AG04450 (cell line): ENCODE data around the gene NHERF1. TPM values are rescaled to one million over a fixed set of nuclear protein-coding genes. Genes with fewer than 3 reads are reported as not detected.

Experiments used
- CTCF ChIA-PET: fragments of 300-600, 350-600 bp; formaldehyde crosslinking; extraction: SDS; loops from one replicate; lab custom pipeline; 2022; ENCODE audit warnings: antibody characterized with exemption, inconsistent platforms; lab: Charles Lee
- POLR2A ChIA-PET: fragments of 350-600 bp; formaldehyde crosslinking; extraction: SDS; loops from one replicate; lab custom pipeline; 2021; ENCODE audit warnings: antibody characterized with exemption, inconsistent platforms; lab: Yijun Ruan, JAX
- DNase-seq: peaks from one replicate; pipeline ENCODE4 v3.0.0-alpha.2; 2011; ENCODE audit warnings: low read depth, low spot score
- H3K27ac ChIP-seq: one replicate; pipeline ENCODE4 v1.5.1; 2012; ENCODE audit warnings: low read depth, low read length, control low read depth
- H3K27me3 ChIP-seq: one replicate; pipeline ENCODE4 v1.6.0; 2012; ENCODE audit warnings: low read length; ENCODE audit not compliant: control insufficient read depth, insufficient read depth
- H3K4me3 ChIP-seq: 2 replicates; pipeline ENCODE4 v1.5.1; 2011; ENCODE audit warnings: mild to moderate bottlenecking, low read depth, low read length, control low read depth
- H3K9me3 ChIP-seq: 2 replicates; pipeline ENCODE4 v1.5.1; 2012; ENCODE audit warnings: low read length; ENCODE audit not compliant: control insufficient read depth, insufficient read depth
- polyA plus RNA-seq: library from polyadenylated mRNA; depleted of rRNA; stranded (reverse); fragments of >200 nt; gene quantifications from 2 replicates; pipeline ENCODE4 v1.2.3, GENCODE V29; 2011
- TF ChIP-seq, protein P1 (sequence below): IDR thresholded peaks from 2 replicates; pipeline ENCODE4 v1.5.1; 2011; ENCODE audit warnings: low read depth, low read length, control low read depth, inconsistent platforms

The NHERF1 gene
- polyA plus RNA-seq, 1 experiment = 10.5 TPM

- CTCF ChIA-PET = interaction anchor here (0.9 to 2.3 kb wide), 5 partner anchors 30 to 221 kb away, joined by 3 to 11 read pairs (median 4); no protein-coding TSS in a partner anchor
- peaks cover 35% of the 10 kb centered on the region for H3K27me3 ChIP-seq
- no peak overlapping the region for H3K4me3 ChIP-seq
- no peak overlapping the region for H3K27ac ChIP-seq
- TF ChIP-seq, protein P1, sequence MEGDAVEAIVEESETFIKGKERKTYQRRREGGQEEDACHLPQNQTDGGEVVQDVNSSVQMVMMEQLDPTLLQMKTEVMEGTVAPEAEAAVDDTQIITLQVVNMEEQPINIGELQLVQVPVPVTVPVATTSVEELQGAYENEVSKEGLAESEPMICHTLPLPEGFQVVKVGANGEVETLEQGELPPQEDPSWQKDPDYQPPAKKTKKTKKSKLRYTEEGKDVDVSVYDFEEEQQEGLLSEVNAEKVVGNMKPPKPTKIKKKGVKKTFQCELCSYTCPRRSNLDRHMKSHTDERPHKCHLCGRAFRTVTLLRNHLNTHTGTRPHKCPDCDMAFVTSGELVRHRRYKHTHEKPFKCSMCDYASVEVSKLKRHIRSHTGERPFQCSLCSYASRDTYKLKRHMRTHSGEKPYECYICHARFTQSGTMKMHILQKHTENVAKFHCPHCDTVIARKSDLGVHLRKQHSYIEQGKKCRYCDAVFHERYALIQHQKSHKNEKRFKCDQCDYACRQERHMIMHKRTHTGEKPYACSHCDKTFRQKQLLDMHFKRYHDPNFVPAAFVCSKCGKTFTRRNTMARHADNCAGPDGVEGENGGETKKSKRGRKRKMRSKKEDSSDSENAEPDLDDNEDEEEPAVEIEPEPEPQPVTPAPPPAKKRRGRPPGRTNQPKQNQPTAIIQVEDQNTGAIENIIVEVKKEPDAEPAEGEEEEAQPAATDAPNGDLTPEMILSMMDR = no peak
- POLR2A ChIA-PET = no interaction called here
- H3K9me3 ChIP-seq = no peaks in the 10 kb centered on the region; the same call in 1 of the 2 replicates
- DNase-seq = no peak
Observed at GRCh38 chr17:74740641-74741387, 7.6 kb upstream of the NHERF1 start.

GRCh38 chr17:74742153-74742515 is 6.3 kb upstream of the NHERF1 start:
- CTCF ChIA-PET = interaction anchor here (0.7 to 2.3 kb wide), 4 partner anchors 34 to 123 kb away, joined by 3 to 11 read pairs (median 6); partner anchors contain the start of gene NAT9
- no peaks in the 10 kb centered on the region; the same call in 1 of the 2 replicates for H3K9me3 ChIP-seq
- peaks cover 23% of the 10 kb centered on the region for H3K27me3 ChIP-seq
- no peak for DNase-seq
- POLR2A ChIA-PET = no interaction called here
- no peak overlapping the region for H3K4me3 ChIP-seq
- TF ChIP-seq, protein P1 = no peak
- H3K27ac ChIP-seq = no peak overlapping the region

DNA sequence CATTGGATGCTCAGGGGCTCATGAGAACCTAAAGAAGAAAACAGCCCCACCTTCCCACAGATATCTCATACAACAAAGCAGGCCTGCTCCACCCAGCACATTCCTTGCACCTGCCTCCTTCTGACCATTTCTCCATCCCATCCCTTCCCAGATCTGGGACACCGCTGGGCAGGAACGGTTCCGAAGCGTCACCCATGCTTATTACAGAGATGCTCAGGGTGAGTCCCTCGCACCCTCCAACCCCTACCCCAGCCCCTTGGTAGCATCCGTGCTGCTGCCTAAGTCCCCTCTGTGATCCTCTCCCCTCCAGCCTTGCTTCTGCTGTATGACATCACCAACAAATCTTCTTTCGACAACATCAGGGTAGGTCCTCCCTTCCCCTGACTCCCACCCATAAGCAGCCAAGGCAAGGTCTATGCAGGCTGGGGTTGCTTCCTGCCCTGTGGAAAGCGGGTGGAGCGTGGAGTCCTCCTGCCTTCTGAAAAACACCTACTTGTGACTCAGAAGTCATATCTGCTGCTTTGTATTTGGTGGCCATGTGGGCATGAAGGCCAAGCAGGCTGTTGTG is 5.4 kb upstream of the NHERF1 start:
- ChIA-PET POLR2A (no interaction called here), CTCF (interaction anchor here (1.0 to 2.3 kb wide), 3 partner anchors 33 to 122 kb away, joined by 3 to 11 read pairs (median 9); partner anchors contain the start of gene NAT9)
- TF ChIP-seq, protein P1 = no peak
- H3K27me3 ChIP-seq = peaks cover 14% of the 10 kb centered on the region
- no peak for DNase-seq
- no peaks in the 10 kb centered on the region for H3K9me3 ChIP-seq
- H3K27ac ChIP-seq = no peak overlapping the region
- H3K4me3 ChIP-seq = no peak overlapping the region

DNA sequence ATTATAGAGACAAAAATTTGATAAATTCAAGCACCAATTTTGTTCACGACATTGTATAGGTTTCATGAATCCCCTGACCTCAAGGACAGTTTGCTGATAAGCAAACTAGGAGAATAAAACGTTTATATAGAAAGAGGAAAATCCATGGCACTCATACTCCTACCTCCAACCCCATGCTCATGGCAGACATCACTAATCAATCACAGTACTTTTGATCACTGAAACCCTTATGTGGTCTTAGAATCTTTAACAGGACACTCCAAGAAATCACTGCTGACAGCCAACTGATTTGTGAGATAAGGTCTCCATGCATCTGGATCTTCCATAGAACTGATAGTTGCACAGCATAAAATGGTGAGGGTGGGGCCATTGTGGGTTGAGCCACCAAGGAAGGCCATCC is 4.7 kb upstream of the NHERF1 start:
- TF ChIP-seq, protein P1 = no peak
- CTCF ChIA-PET = interaction anchor here (0.7 to 4.5 kb wide), 10 partner anchors 9 to 215 kb away, joined by 3 to 84 read pairs (median 7); partner anchors contain the start of gene GRIN2C
- POLR2A ChIA-PET = no interaction called here
- peaks cover 7% of the 10 kb centered on the region for H3K27me3 ChIP-seq
- H3K4me3 ChIP-seq = no peak overlapping the region
- no peak for DNase-seq
- no peak overlapping the region for H3K27ac ChIP-seq
- H3K9me3 ChIP-seq = no peaks in the 10 kb centered on the region; the same call in 1 of the 2 replicates

DNA sequence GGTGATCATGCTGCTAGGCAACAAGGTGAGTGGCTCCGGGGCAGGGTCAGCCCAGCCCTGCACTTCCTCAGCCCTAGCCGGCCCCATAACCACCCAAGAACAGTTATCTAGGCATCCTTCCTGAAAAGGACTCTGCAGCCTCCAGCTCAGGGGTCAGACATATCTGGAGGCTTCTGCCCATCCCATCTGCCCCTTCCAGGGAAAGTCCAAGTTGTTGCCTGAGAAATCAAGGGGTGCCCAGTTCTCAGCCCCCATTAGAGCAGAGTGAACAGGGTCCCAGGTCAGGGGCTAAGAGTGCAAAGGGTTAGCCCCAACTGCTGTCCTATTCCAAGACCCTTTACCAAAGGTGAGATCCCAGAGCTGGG is 4.1 kb upstream of the NHERF1 start:
- Histone ChIP-seq H3K9me3 (no peaks in the 10 kb centered on the region; the same call in 1 of the 2 replicates), H3K27ac (no peak overlapping the region), H3K4me3 (no peak overlapping the region), H3K27me3 (peaks cover 7% of the 10 kb centered on the region)
- ChIA-PET CTCF (interaction anchor here (0.5 to 4.5 kb wide), 17 partner anchors 8 to 214 kb away, joined by 3 to 84 read pairs (median 6); partner anchors contain the start of genes GRIN2C and NAT9), POLR2A (no interaction called here)
- DNase-seq = no peak
- TF ChIP-seq, protein P1 = no peak
